Esophagus muscularis mucosa (tissue), 3 donors: ENCODE results near the gene PFKL.
"Not testable (repeated sequence)": the region's sequence is repeated elsewhere in the genome, so short reads cannot be mapped to it uniquely, and the experiment has no call there.

Source experiments
- POLR2A ChIP-seq: fragments of 450-650 bp; IDR thresholded peaks from one replicate; pipeline ENCODE4 v1.6.1; 2017; ENCODE audit warnings: antibody characterized with exemption, moderate library complexity, mild to moderate bottlenecking, low read depth
- POLR2AphosphoS5 ChIP-seq, 2 donors: sonication (generic); formaldehyde crosslinking; IDR thresholded peaks; one replicate each; pipeline ENCODE4 v1.6.1; 2017; ENCODE audit warnings: antibody characterized with exemption in 2 of 2
- TF ChIP-seq, protein P1 (sequence below), 3 experiments: fragments of 200-600 bp in 2 of 3; fragments of 450-650 bp in 1 of 3; sonication (generic) in 2 of 3; IDR thresholded peaks; one replicate each; pipeline ENCODE4 v1.5.1; 2017 to 2019; ENCODE audit warnings: antibody characterized with exemption in 3 of 3, mild to moderate bottlenecking in 2 of 3, moderate library complexity in 1 of 3

DNA sequence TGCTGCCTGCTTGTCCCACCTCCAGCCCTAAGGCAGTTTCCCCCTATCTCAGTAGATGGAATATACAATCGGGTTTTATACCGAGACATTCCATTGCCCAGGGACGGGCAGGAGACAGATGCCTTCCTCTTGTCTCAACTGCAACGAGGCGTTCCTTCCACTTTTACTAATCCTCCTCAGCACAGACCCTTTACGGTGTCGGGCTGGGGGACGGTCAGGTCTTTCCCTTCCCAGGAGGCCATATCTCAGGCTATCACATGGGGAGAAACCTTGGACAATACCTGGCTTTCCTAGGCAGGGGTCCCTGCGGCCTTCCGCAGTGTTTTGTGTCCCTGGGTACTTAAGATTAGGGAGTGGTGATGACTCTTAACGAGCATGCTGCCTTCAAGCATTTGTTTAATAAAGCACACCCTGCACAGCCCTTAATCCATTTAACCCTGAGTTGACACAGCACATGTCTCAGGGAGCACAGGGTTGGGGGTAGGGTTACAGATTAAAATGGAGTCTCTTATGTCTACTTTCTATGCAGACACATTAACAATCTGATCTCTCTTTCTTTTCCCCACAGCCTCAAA is 16.6 kb upstream of the PFKL start:
- TF ChIP-seq, protein P1, sequence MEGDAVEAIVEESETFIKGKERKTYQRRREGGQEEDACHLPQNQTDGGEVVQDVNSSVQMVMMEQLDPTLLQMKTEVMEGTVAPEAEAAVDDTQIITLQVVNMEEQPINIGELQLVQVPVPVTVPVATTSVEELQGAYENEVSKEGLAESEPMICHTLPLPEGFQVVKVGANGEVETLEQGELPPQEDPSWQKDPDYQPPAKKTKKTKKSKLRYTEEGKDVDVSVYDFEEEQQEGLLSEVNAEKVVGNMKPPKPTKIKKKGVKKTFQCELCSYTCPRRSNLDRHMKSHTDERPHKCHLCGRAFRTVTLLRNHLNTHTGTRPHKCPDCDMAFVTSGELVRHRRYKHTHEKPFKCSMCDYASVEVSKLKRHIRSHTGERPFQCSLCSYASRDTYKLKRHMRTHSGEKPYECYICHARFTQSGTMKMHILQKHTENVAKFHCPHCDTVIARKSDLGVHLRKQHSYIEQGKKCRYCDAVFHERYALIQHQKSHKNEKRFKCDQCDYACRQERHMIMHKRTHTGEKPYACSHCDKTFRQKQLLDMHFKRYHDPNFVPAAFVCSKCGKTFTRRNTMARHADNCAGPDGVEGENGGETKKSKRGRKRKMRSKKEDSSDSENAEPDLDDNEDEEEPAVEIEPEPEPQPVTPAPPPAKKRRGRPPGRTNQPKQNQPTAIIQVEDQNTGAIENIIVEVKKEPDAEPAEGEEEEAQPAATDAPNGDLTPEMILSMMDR (IDR thresholded peaks at IDR 0.05), result not testable (repeated sequence)
- TF ChIP-seq POLR2AphosphoS5 (IDR thresholded peaks at IDR 0.05); POLR2A: not testable (repeated sequence)
